Measurements from ENCODE around the gene GREM2.

Gene GREM2

DNA sequence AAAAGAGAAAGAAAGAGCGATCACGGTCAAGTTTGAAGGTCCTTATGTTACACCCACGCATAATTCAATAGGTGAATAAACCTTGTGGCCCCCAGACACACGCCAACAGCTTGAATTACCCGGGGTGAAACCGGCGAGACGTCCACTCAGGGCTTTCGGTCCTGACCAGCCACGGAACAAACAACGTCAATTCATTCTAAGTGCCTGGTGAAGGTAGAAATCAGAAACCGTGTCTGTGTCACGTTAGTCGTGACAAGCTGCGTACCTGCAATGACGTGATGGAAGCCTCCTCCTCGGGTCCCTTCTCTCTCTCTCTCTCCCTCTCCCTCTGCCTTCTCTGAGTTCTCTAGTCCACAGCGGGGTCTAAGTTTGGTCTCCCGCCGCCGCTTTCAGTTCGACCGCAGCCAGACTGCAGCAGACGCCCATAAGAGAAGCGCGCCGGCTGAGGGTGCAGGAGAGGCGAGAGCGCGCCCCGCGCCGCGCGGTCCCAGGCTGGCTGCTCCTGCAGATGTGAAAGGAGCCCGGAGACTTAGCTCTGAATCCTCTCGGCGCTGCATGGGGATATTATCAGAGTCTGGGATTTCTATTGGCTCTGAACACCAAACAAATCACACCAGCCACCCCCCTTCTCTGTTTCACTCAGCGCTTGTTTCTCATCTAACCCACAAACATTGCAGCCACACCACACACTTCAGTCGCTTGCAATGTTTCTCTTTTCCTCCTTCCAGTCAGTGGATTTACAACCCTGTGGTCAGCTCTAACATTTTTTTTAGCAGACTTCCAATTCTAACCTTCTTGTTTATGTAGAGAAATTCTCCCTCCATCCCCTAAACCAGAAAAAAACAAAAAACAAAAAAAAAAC, at the start of gene GREM2:
Gene GREM2 (minus strand): TSS at position 537 of the 862 bp plus-strand sequence. CDS start 118,680 bp downstream, outside the sequence.
- DNase-seq (ENCODE audit: low read depth): peak; percentile 91
- peak within 1 kb of the TSS; percentile 71 for H3K4me3 ChIP-seq (ENCODE audit: low read depth, low read length)

DNA sequence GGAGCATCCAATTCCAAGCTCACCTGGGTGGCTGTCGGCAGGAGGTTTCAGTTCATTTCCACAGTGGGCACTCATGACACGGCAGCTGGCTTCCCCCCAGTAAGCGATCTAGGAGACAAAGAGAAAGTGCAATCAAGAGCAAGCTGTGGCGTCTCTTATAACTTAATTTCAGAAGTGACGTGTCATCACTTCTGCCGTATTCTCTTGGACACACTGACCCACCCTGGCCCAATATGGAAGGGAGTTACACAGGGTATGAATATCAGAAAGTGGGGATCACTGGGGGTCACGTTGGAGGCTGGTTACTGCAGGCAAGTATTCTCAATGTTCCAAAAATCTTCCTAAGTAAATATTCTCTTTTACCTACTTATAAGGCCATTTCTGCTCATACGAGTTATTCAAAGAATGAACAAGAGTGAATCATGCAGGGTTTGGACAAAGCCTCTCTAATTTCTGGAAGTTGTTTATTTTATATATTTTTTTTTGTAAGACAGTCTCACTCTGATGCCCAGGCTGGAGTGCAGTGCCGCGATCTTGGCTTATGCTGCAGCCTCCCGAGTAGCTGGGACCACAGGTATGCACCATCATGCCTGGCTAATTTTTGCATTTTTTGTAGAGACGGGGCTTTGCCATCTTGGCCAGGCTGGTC, 46.5 kb upstream of the GREM2 start:
- H3K4me3 ChIP-seq (ENCODE audit: low read depth, low read length): no peak overlapping the region
- no peak for DNase-seq (ENCODE audit: low read depth)

DNA sequence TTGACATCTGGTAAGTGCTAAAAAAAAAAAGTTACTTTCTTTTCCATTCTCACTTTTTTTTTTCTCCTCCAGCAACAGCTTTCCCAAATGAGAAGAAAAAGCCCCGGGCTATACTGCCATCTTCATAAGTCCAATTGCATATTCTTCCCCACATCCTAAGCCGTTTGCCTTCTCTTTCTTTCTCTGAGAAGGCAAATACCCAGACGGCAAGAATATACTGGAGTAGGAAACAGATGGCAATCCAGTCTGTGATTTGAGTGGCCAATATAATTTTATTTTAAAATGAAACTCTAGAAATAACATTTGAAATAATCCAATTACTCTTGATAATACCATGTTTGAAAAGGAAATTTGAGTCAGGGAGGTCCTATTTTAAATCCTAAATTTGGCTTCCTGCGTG, 44.6 kb upstream of the GREM2 start:
- DNase-seq (ENCODE audit: low read depth): no peak
- H3K4me3 ChIP-seq (ENCODE audit: low read depth, low read length): no peak overlapping the region

DNA sequence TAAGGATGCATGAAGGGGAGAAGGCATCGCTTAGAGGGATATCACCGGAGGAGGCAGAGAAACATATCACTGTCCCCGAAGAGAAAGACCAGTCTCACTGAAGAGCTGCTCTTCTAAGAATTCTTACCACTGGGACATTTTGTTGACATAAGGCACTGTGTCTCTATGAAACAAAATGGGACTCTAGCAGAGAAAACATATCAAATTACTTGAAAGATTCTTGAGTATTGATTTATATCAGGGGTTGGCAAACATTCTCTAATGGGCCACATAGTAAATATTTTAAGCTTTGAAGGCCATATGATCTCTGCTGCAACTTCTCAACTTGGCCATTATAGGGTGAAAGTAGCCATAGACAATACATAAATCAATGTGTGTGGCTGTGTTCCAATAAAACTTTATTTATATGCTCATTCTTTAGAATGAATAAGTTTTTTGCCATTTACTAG, 41.0 kb upstream of the GREM2 start:
- H3K4me3 ChIP-seq (ENCODE audit: low read depth, low read length): no peak overlapping the region
- DNase-seq (ENCODE audit: low read depth): no peak

DNA sequence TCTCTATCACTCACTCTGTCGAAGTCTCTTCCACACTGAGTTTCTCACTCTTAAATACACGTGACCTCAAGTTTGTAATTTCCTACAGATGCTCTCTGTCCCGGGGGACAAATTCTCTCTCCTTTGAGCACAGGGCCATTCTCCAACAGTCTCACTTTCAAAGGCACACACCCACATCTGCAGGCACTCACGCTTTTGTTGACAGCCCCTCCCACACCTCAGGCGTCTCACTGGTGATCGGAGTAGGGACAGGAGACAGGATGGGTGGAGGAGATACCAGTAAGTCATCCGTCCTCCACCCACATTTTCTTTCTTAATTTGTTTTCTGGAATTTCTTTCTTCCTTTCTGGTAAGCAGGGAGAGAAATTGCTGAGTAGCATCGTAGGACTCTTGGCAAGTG, 40.6 kb upstream of the GREM2 start:
- no peak overlapping the region for H3K4me3 ChIP-seq (ENCODE audit: low read depth, low read length)
- DNase-seq (ENCODE audit: low read depth): no peak

DNA sequence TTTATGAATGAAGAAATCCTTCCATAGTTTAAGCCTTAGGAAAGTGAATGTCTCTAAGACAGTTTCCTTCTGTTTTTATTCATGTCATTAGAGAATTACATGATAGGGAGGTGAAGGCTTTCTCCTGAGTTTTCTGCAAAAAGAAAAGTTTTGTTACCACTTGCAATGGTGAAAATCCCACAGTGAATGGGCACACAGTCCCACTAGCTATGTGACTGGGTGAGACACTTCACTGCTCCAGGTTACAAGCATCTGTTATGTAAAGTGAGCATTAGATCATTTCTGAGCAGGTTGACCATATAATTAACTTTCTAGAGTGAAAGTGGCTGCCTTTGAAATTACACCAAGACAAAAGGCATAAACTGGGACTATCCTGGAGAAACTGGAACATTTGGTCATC, 38.9 kb upstream of the GREM2 start:
- no peak overlapping the region for H3K4me3 ChIP-seq (ENCODE audit: low read depth, low read length)
- no peak for DNase-seq (ENCODE audit: low read depth)

DNA sequence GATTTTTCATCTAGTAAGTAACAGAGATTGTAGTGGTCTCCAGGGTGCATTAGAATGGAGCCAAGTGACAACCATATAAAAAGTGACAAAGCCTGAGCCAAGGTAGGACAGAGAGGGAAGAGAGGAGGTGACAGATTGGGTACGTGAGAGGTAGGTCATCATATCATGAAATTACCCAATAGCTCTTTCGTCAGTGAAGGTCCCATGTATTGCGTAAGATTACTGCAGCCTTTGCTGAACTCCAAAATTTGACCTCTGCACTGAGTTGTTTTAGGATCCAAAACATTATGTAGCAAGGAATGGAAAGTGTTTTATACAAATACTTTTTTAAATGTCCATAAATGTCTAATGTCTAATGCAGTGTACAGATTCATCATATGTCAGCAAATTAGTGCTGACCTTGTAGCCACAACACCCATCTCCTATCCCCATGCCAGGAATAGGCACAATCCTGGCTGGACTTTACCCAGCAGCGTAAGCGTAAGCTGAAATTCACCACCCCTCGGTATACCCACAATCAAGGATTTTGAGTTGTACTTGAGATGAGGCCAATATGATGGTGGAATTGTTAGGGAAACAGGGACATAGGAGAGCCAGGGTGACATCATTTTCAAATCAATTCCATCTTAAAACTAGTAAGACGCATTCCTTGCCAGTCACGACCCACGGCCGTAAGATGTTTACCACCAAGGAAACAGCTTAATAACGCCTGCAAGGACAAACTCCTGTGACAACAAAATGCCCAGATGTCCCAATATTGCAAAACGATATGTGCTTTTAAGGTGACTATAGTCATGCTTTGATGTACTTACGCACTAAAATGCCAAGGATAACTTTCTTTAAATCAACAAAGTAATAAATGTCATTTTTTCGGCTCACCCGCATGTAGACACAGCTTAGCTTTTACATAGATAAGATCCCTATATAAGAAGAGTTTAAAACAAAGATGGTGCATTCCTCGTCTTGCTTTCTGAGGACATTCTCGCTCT, 38.1 kb upstream of the GREM2 start:
- DNase-seq (ENCODE audit: low read depth): no peak
- no peak overlapping the region for H3K4me3 ChIP-seq (ENCODE audit: low read depth, low read length)

DNA sequence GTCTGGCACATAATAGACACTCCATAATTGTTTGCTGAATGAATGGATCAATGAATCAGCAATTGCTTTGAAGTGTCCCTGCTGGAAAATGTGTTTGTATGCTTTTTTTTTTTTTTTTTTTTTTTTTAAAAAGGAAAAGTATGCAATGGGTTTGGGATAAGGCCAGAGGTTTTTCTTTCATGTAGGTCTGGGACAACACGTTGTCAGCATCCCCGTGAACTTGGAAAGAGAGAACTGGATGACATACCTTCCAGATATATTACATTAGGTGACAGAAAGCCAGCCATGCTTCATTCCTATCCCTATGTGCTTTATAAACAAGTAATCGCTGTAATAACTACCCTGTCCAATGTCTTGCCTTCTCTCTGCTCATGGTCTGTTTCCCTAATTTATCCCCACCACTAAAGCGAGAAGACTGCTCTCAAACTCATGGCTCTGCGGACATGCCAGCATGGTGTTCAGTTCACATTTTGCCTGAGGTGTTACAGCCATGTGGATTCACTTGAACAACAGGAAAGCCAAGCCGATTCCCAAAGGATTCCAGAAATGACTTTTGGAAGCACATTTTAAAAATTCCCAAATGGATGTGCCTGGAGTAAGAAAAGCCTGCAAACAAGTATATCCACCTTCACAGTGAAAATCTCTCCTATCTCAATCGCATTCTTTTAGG, 34.8 kb upstream of the GREM2 start:
- no peak for DNase-seq (ENCODE audit: low read depth)
- H3K4me3 ChIP-seq (ENCODE audit: low read depth, low read length): no peak overlapping the region

DNA sequence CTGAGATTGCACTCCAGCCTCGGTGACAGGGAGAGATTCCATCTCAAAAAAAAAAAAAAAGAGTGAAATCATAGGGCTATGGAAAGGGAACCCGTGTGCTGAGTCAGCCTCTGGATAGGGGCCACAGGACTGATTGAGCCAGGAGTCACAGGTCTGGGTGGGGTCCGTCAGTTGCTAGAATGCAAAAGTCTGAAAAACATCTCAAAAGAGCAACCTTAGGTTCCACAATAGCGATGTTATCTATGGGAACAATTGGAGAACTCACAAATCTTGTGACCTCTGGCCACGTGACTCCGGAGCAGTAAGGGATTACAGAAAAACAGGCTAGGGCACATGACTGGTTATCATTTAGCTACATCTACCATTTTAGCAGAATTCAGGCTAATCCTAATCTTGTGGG, 32.8 kb upstream of the GREM2 start:
- no peak for DNase-seq (ENCODE audit: low read depth)
- H3K4me3 ChIP-seq (ENCODE audit: low read depth, low read length): no peak overlapping the region

DNA sequence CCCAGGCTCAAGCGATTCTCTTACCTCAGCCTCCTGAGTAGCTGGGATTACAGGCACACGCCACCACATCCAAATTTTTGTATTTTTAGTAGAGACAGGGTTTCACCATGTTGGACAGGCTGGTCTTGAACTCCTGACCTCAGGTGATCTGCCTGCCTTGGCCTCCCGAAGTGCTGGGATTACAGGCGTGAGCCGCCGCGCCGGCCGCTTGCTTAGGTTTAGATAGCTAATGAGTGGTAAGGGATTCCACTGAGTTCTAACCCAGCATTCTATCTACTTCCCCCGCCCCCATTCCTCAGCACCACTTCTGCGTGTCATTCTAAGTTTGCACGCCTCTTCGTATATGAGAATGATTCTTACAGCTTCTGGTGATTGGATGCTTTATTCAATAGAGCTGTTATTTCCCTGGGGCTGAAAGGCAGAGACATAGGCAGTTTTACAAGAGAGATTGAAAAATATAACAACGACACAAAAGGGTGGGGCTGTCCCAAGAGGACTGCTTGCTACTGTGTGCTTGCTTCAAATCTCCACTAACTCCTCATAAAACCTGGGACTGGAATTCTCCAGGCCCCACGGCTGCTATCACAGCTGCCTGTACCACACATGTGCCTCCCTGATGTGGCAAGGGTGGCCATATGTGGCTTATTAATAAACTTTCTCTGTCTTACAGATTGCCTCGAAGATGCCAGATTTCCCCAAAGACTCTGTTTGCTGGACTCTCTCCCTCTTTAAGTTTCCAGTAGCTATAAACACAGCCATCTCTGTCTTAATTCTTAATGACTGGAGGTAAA, 23.7 kb upstream of the GREM2 start:
- DNase-seq (ENCODE audit: low read depth): no peak
- H3K4me3 ChIP-seq (ENCODE audit: low read depth, low read length): no peak overlapping the region

DNA sequence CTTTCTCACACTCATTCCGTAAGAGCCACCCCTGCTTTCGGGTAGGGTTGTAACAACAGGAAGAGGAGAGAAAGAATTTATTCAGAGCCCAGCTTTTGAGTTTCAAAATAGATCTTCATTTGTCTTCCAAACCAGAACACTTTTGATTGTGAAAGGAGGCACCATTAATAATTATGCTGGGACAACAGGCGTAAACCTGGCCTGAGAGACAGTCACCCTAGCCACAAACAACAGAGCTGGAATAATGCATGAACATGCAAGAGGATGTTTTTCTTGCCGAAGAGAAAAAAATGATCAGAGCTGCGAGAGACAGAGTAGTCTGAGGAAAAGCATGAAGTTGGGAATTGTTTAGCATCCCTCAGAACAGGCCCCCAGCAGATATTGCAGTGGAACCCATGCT, 18.5 kb upstream of the GREM2 start:
- H3K4me3 ChIP-seq (ENCODE audit: low read depth, low read length): no peak overlapping the region
- no peak for DNase-seq (ENCODE audit: low read depth)

DNA sequence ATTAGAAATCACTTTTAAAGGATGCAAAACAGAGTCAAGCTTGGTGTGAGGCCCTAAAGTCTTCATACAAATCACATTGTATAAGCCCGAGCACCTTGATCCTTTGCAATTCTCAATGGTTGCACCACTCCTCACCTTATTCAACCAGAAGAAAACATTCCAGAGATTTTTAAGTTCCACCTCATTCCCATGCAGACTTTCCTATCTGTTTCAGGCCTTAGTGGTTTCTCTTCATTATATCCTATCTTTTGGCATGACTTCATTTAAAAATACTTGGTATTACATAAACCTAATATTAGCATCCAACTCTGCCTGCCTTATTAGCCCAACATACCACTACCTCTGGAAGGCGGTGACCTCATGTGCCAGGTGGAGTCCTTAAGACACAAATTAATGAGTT, 9.3 kb upstream of the GREM2 start:
- no peak for DNase-seq (ENCODE audit: low read depth)

DNA sequence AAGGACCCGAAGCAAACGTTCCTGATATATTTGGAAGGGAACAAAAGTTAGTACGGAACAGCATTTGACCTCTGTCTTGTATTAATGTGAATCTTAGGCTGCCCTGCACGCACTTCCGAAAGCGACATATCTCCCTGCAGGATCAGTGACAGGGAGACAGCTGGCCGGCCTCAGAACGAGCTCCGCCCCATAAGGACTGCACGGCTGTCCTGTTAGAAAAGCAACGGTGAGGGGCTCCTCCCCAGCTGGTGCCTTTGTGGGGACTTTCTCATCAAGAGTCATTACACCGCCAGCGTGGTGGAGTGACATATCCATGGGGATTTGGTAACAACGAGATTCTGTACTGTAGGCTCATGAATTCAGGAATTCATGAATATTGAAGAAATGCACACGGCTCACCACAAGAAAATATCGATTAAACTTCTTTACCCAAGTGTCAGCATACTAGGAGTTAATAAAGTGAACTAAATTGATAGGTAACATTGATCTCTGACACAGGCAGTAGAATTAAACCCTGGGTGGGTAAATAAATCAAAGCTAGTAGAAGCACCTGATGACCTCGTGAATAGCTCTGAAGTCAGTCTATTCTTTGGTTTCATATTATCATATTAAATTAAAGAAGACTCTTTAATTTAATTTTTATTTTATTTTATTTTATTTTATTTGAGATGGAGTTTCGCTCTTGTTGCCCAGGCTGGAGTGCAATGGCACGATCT, 8.1 kb upstream of the GREM2 start:
- no peak for DNase-seq (ENCODE audit: low read depth)
- H3K4me3 ChIP-seq (ENCODE audit: low read depth, low read length): no peak overlapping the region

More for the DNA sequence above, 9.3 kb upstream of the GREM2 start:
- H3K4me3 ChIP-seq (ENCODE audit: low read depth, low read length): no peak overlapping the region

DNA sequence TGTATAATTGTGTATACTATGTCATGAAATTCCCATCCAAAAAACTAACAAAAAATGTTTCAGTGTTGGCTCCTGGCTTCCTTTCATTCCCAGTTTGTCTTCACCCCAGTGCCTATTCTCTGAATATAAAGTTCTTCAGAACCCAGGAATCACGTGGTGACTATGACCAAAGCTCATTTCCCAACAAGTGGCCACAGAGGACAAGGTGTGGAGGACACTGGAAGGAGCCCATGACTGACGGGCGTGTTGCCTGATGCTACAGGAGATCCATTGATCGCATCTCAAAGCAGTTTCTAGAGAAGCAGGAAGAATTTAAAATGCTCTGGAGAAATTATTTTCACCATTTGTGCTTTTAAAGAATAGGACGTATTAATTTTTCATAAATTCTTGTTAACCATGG, 7.4 kb upstream of the GREM2 start:
- H3K4me3 ChIP-seq (ENCODE audit: low read depth, low read length): no peak overlapping the region

DNA sequence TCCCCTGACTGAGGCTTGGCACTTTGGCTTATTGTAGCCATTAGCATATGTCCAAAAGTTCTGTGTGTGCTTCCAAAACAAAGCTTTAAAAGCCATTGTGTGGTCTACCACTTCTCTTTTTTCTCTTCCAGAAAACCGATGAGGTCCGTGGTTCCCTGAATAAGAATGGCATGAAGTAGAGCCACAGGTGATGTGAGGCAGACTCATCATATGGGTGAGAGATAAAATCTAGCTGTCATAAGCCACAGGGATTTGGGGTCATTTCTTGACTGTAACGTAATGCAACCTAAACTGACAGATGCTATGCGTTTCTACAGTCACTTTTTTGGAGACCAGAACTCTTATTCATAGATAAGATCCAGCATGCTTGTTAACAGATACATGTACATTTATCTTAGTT, 7.0 kb upstream of the GREM2 start:
- H3K4me3 ChIP-seq (ENCODE audit: low read depth, low read length): no peak overlapping the region
- DNase-seq (ENCODE audit: low read depth): no peak

More for the DNA sequence above, 7.4 kb upstream of the GREM2 start:
- DNase-seq (ENCODE audit: low read depth): no peak

DNA sequence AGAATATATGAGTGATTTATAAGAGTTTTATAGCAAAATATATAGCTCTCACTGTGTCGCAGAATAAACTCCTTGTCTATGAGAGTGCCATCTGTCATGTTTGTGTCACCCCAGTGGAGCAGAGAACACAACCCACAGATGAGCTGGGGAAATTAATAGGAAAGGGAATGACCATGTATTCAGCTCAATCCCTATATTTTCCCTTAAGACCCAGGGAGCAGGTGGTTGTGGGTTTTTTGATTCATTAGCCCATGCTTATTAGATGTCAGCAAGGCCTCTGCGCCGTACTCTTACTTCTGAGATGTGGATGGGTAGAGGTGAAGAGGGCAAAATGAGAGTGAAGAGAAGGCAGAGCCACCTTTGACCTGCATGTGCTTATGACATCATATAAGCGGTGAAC, 4.1 kb upstream of the GREM2 start:
- DNase-seq (ENCODE audit: low read depth): no peak
- no peak overlapping the region for H3K4me3 ChIP-seq (ENCODE audit: low read depth, low read length)

DNA sequence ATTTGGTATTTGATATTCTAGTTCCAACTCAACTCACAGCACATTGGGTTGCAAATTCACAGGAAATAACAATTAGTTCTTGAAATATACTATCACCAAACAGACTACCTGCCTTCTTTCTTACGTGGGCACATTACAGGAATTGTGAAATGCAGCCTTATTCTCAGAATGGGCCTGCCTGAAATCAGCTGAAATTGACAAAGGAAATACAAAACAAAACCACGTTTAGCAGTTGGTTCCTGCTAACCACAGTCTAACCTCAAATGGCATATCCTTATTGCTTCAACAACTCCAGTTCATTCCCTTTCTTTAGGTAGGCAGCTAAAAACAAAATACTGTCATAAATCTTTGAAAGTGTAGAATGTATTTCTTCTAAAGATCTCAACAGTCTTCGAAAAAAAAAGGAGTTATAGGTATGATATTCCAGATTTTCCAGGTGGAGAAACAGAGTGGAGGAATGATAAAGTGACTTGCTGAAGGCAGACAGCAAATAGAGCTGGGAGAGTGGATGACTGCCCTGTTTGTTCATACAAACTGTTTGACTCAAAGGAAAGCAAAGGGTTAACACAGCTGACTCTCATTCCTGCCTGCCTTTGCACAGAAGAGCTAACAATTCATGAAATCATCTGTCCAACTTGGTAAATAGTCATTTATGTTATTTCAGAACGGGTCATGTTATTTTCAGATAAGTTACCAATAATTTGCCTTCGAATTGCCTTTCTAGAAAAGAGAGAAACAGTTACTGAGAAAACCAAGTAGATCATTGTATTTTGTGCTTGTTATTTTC, 1.6 kb upstream of the GREM2 start:
- no peak for DNase-seq (ENCODE audit: low read depth)
- H3K4me3 ChIP-seq (ENCODE audit: low read depth, low read length): no peak overlapping the region

Measured in skeletal muscle cell (primary cell).